ENCODE measurements around the gene TP53I11.

GRCh38 chr11:44928144-44928543, 22.5 kb downstream of the TP53I11 start:
- TF ChIP-seq CTCF (optimal IDR thresholded peaks at IDR 0.05 in 1 of 3, IDR thresholded peaks at IDR 0.05 in 1 of 3, conservative IDR thresholded peaks at IDR 0.05 in 1 of 3; ENCODE audit: extremely low read depth in 1 of 3, insufficient read depth in 2 of 3, low read length in 3 of 3) (no peak), EZH2 (IDR thresholded peaks at IDR 0.05; ENCODE audit: low read length) (no peak)

All from keratinocyte (primary cell).